ENCODE data around the gene C17orf107. TPM values are rescaled to one million over a fixed set of nuclear protein-coding genes. Genes with fewer than 3 reads are reported as not detected.

C17orf107 gene
- total RNA-seq, 4 donors from 2014 or later, result 0.66 to 5.0 (median 1.5) TPM

GRCh38 chr17:4892499-4893221 lies 6.7 kb upstream of the C17orf107 start:
- DNase-seq, result no peak
- H3K36me3 ChIP-seq, result peaks cover 0 to 90% (median 0%) of the 10 kb centered on the region in 3 donors
- no peaks in the 10 kb centered on the region for H3K27me3 ChIP-seq
- no peak overlapping the region for H3K4me3 ChIP-seq
- H3K27ac ChIP-seq, result no peak overlapping the region
- no peak for TF ChIP-seq POLR2A (IDR thresholded peaks at IDR 0.05)
- no peak for TF ChIP-seq CTCF (IDR thresholded peaks at IDR 0.05)
- H3K9me3 ChIP-seq, result no peaks in the 10 kb centered on the region
- H3K4me1 ChIP-seq, result no peaks in the 10 kb centered on the region

GRCh38 chr17:4893272-4893671 lies 6.1 kb upstream of the C17orf107 start:
- peaks cover 0 to 84% (median 0%) of the 10 kb centered on the region in 3 donors for H3K36me3 ChIP-seq
- TF ChIP-seq CTCF (IDR thresholded peaks at IDR 0.05), result no peak
- TF ChIP-seq POLR2A (IDR thresholded peaks at IDR 0.05), result no peak

GRCh38 chr17:4893721-4894560 lies 5.4 kb upstream of the C17orf107 start:
- H3K4me3 ChIP-seq, result no peak overlapping the region
- no peaks in the 10 kb centered on the region for H3K9me3 ChIP-seq
- peaks cover 0 to 82% (median 0%) of the 10 kb centered on the region in 3 donors for H3K36me3 ChIP-seq
- TF ChIP-seq POLR2A (IDR thresholded peaks at IDR 0.05), result no peak
- no peak for TF ChIP-seq CTCF (IDR thresholded peaks at IDR 0.05)
- H3K27me3 ChIP-seq, result no peaks in the 10 kb centered on the region
- DNase-seq, result no peak
- no peak overlapping the region for H3K27ac ChIP-seq
- peaks cover 0 to 4% (median 1%) of the 10 kb centered on the region in 4 donors for H3K4me1 ChIP-seq

More at GRCh38 chr17:4893272-4893671, 6.1 kb upstream of the C17orf107 start:
- Histone ChIP-seq H3K9me3 (no peaks in the 10 kb centered on the region), H3K4me1 (no peaks in the 10 kb centered on the region), H3K27me3 (no peaks in the 10 kb centered on the region), H3K4me3 (no peak overlapping the region), H3K27ac (no peak overlapping the region)
- no peak for DNase-seq

- H3K36me3 ChIP-seq, result peaks cover 0 to 73% (median 0%) of the 10 kb centered on the region in 3 donors
- peaks cover 0 to 13% (median 5%) of the 10 kb centered on the region in 4 donors for H3K4me1 ChIP-seq
- no peak overlapping the region for H3K27ac ChIP-seq
- H3K27me3 ChIP-seq, result no peaks in the 10 kb centered on the region
- DNase-seq, result no peak
- no peaks in the 10 kb centered on the region for H3K9me3 ChIP-seq
- no peak for TF ChIP-seq CTCF (IDR thresholded peaks at IDR 0.05)
- no peak for TF ChIP-seq POLR2A (IDR thresholded peaks at IDR 0.05)
- no peak overlapping the region for H3K4me3 ChIP-seq
Measured at GRCh38 chr17:4895121-4895520, 4.2 kb upstream of the C17orf107 start.

GRCh38 chr17:4895657-4896331 lies 3.5 kb upstream of the C17orf107 start:
- H3K27me3 ChIP-seq, result no peaks in the 10 kb centered on the region
- DNase-seq, result no peak

More at GRCh38 chr17:4895657-4896331, 3.5 kb upstream of the C17orf107 start:
- TF ChIP-seq POLR2A (IDR thresholded peaks at IDR 0.05) (no peak), CTCF (IDR thresholded peaks at IDR 0.05) (no peak)
- no peaks in the 10 kb centered on the region for H3K9me3 ChIP-seq
- peaks cover 0 to 67% (median 0%) of the 10 kb centered on the region in 3 donors for H3K36me3 ChIP-seq
- H3K27ac ChIP-seq, result no peak overlapping the region
- peaks cover 0 to 20% (median 8%) of the 10 kb centered on the region in 4 donors for H3K4me1 ChIP-seq
- H3K4me3 ChIP-seq, result no peak overlapping the region
